ENCODE measurements around the gene ZNF106. TPM values are rescaled to one million over a fixed set of nuclear protein-coding genes. Genes with fewer than 3 reads are reported as not detected.

The ZNF106 gene
- total and polyA plus RNA-seq, 4 donors = 7.5 to 25.4 (median 20.5) TPM

DNA sequence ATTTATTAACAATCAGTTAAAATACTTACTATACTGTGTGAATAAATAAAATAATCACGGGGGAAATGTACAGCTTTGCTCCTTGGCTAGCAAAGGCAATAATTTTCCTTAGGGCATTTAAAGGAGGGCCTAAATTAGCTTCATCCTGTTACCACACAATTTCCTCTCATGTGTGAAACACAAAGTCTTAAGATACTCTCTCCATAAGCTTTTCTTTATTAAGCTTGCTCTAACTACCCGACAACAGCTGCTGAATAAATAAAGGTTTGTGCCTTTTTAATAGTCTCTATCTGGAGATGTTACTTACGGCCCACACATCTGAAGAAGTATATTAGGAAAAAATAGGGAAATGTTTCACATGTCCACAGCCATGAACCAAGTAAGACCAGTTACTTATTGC is 29.7 kb downstream of the ZNF106 start (continued):
- TF ChIP-seq, protein P1, sequence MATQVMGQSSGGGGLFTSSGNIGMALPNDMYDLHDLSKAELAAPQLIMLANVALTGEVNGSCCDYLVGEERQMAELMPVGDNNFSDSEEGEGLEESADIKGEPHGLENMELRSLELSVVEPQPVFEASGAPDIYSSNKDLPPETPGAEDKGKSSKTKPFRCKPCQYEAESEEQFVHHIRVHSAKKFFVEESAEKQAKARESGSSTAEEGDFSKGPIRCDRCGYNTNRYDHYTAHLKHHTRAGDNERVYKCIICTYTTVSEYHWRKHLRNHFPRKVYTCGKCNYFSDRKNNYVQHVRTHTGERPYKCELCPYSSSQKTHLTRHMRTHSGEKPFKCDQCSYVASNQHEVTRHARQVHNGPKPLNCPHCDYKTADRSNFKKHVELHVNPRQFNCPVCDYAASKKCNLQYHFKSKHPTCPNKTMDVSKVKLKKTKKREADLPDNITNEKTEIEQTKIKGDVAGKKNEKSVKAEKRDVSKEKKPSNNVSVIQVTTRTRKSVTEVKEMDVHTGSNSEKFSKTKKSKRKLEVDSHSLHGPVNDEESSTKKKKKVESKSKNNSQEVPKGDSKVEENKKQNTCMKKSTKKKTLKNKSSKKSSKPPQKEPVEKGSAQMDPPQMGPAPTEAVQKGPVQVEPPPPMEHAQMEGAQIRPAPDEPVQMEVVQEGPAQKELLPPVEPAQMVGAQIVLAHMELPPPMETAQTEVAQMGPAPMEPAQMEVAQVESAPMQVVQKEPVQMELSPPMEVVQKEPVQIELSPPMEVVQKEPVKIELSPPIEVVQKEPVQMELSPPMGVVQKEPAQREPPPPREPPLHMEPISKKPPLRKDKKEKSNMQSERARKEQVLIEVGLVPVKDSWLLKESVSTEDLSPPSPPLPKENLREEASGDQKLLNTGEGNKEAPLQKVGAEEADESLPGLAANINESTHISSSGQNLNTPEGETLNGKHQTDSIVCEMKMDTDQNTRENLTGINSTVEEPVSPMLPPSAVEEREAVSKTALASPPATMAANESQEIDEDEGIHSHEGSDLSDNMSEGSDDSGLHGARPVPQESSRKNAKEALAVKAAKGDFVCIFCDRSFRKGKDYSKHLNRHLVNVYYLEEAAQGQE (IDR thresholded peaks at IDR 0.05) = no peak
- TF ChIP-seq TAF1 (conservative IDR thresholded peaks at IDR 0.05) = no peak
- TF ChIP-seq YY1 (IDR thresholded peaks at IDR 0.05) = no peak
- no peak for TF ChIP-seq NR2F2 (IDR thresholded peaks at IDR 0.05)
- TF ChIP-seq, protein P2, sequence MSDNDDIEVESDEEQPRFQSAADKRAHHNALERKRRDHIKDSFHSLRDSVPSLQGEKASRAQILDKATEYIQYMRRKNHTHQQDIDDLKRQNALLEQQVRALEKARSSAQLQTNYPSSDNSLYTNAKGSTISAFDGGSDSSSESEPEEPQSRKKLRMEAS (IDR thresholded peaks at IDR 0.05) = no peak
- no peak for TF ChIP-seq FOXA1 (IDR thresholded peaks at IDR 0.05)

DNA sequence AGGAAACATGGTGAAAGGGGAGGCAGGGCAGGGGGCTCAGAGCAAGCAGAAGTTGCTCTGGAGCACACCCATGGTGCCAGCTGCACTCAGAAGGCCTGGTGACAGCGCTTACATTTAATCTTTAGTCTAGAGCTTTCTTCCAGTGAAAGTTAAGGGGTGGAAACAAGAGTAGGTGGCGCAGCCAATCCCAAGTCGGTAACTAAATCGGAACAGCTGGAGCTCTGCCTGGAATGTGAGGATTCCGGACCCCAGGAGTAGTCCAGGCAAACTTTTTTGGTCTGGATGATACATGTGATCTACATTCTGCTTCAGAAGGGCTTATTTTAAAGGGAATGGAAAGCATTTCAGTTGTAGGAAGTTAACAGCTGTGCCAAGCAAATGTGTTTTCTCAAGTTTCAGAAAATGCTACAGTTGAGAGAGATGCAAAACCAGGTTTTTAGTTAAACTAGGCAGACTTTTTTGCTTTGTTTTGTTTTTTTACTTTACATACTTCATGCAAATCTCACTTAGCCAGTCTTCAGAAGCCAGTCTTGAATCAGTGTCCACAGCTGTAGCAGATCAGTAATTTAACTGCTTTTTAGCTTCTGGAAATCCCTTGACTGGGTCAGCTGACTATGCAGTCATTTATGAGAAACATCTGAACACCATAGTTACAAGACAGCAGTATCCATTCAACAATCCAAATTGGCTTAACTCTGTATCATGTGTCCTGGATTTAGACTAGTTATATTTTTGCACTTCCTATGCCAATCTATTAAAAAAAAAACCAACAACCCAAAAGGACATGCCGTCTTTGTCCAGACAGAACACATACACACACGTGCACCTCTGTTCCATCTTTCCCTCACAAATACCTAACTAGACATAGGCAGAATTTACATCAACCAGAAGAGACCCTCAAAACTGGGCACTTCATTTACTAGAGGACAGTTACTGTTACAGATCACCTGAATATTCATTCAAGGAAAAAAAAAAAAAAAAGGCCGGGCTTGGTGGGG is 33.2 kb downstream of the ZNF106 start:
- Histone ChIP-seq H3K9ac (ENCODE audit: low read depth in 1 of 2, low read length in 2 of 2) (no peak overlapping the region), H3K4me1 (ENCODE audit: control insufficient read depth in 4 of 4, insufficient read depth in 4 of 4, low read length in 3 of 4) (peaks cover 0 to 4% (median under 1%) of the 10 kb centered on the region in 4 donors), H3K36me3 (ENCODE audit: control insufficient read depth in 4 of 4, insufficient read depth in 3 of 4, low read depth in 1 of 4, low read length in 3 of 4) (peaks cover 0 to 3% (median 1%) of the 10 kb centered on the region in 4 donors), H3K27ac (ENCODE audit: low read depth in 1 of 2, low read length in 2 of 2) (peak overlapping the region; percentile 19 to 26), H3K9me3 (ENCODE audit: control insufficient read depth in 4 of 4, low read length in 3 of 4) (no peaks in the 10 kb centered on the region), H3K4me3 (ENCODE audit: low read depth in 1 of 3, low read length in 3 of 3) (no peak overlapping the region), H3K27me3 (ENCODE audit: control insufficient read depth in 4 of 4, insufficient read depth in 4 of 4, low read length in 3 of 4) (no peaks in the 10 kb centered on the region)
- no peak for DNase-seq (ENCODE audit: low spot score)
- TF ChIP-seq RAD21 (IDR thresholded peaks at IDR 0.05) (no peak), HNF4G (IDR thresholded peaks at IDR 0.05) (no peak), YY1 (IDR thresholded peaks at IDR 0.05) (no peak), NR2F2 (IDR thresholded peaks at IDR 0.05) (peak; percentile 26), FOXA2 (IDR thresholded peaks at IDR 0.05) (no peak)
- WGBS = 78% methylated on average over 8 of the region's 8 CpGs

DNA sequence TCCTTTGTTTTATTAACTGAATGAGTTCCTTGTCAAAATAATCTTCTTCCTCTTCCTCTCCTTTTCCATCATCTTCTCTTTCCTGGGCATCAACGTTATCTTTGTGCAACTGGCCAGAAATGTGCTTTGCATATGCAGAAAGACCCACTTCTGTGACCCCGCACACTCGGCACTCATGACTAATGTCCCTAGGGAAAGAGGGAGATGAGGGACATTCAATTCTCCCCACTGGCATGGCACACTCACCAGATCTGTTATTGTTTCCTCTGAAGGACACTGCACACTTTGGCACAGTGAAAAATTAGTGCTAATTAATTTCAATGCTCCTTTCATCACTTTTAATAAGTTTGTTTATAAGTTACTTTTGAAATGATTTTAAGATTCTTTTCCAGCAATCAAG is 34.0 kb downstream of the ZNF106 start:
- no peaks in the 10 kb centered on the region for H3K27me3 ChIP-seq (ENCODE audit: control insufficient read depth in 4 of 4, insufficient read depth in 4 of 4, low read length in 3 of 4)
- no peak overlapping the region for H3K9ac ChIP-seq (ENCODE audit: low read depth in 1 of 2, low read length in 2 of 2)
- WGBS = 77% methylated on average over 3 of the region's 3 CpGs
- H3K4me1 ChIP-seq (ENCODE audit: control insufficient read depth in 4 of 4, insufficient read depth in 4 of 4, low read length in 3 of 4) = peaks cover 0 to 4% (median under 1%) of the 10 kb centered on the region in 4 donors
- H3K9me3 ChIP-seq (ENCODE audit: control insufficient read depth in 4 of 4, low read length in 3 of 4) = no peaks in the 10 kb centered on the region
- peaks cover 0 to 3% (median 1%) of the 10 kb centered on the region in 4 donors for H3K36me3 ChIP-seq (ENCODE audit: control insufficient read depth in 4 of 4, insufficient read depth in 3 of 4, low read depth in 1 of 4, low read length in 3 of 4)
- H3K27ac ChIP-seq (ENCODE audit: low read depth in 1 of 2, low read length in 2 of 2) = peak overlapping the region in 1 of 2 donors; percentile 19
- no peak for TF ChIP-seq RAD21 (IDR thresholded peaks at IDR 0.05)
- no peak for TF ChIP-seq SP1 (IDR thresholded peaks at IDR 0.05)
- no peak for TF ChIP-seq TAF1 (conservative IDR thresholded peaks at IDR 0.05)
- no peak for TF ChIP-seq FOXA1 (IDR thresholded peaks at IDR 0.05)
- TF ChIP-seq YY1 (IDR thresholded peaks at IDR 0.05) = no peak
- TF ChIP-seq HNF4G (IDR thresholded peaks at IDR 0.05) = no peak
- no peak for TF ChIP-seq EGR1 (IDR thresholded peaks at IDR 0.05; ENCODE audit: low read depth in 2 of 2)
- TF ChIP-seq, protein P3, sequence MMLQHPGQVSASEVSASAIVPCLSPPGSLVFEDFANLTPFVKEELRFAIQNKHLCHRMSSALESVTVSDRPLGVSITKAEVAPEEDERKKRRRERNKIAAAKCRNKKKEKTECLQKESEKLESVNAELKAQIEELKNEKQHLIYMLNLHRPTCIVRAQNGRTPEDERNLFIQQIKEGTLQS (IDR thresholded peaks at IDR 0.05) = no peak
- no peak for TF ChIP-seq GABPA (IDR thresholded peaks at IDR 0.05 in 1 of 2, conservative IDR thresholded peaks at IDR 0.05 in 1 of 2)
- TF ChIP-seq, protein P4, sequence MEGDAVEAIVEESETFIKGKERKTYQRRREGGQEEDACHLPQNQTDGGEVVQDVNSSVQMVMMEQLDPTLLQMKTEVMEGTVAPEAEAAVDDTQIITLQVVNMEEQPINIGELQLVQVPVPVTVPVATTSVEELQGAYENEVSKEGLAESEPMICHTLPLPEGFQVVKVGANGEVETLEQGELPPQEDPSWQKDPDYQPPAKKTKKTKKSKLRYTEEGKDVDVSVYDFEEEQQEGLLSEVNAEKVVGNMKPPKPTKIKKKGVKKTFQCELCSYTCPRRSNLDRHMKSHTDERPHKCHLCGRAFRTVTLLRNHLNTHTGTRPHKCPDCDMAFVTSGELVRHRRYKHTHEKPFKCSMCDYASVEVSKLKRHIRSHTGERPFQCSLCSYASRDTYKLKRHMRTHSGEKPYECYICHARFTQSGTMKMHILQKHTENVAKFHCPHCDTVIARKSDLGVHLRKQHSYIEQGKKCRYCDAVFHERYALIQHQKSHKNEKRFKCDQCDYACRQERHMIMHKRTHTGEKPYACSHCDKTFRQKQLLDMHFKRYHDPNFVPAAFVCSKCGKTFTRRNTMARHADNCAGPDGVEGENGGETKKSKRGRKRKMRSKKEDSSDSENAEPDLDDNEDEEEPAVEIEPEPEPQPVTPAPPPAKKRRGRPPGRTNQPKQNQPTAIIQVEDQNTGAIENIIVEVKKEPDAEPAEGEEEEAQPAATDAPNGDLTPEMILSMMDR (IDR thresholded peaks at IDR 0.05; ENCODE audit: low read depth, low read length, missing input control) = no peak
- no peak for TF ChIP-seq HNF4A (conservative IDR thresholded peaks at IDR 0.05)
- TF ChIP-seq FOXA2 (IDR thresholded peaks at IDR 0.05) = no peak
- H3K4me3 ChIP-seq (ENCODE audit: low read depth in 1 of 3, low read length in 3 of 3) = no peak overlapping the region
- DNase-seq (ENCODE audit: low spot score) = no peak

Data from liver (tissue), 9 donors.